Measurements from ENCODE around the gene SEC16A.
"Not testable (repeated sequence)": the region's sequence is repeated elsewhere in the genome, so short reads cannot be mapped to it uniquely, and the experiment has no call there.

Gene SEC16A

DNA sequence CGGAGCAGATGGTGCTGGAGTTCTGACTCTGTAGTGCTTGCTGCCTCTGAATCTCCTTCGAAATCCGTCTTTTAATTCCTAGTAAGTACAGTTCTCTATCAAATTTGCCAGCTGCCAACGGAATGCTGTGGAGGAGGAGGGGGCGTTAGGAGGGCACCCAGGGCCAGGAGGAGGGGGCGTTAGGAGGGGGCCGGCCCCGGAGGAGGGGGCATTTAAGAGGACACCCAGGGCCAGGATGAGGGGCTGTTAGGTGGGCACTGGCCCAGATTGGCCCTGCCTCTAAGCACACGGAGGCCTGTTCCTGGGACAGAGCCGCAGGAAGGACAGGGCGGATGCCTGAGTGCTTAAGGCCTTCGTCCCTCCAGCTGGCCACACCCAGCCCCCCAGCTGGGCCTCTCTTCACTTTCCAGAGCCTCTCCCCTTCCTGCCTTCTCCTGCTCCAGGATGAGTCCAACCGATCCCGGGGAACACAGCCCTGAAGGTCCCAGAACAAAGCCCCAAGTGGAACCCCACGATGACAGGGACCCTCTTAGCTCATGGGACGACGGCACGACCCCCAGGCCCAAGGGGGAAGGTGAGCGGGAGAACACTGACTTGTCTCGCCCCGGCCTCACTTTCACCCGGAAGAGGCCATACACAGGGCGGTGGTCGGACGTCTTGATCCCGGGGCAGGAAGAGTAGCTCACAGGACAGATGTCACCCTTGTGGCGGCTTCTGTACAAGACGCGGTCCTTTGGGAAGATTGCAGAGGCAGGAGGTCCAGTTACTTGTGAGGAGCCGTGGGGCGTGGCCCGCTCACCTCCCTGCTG is 53.0 kb downstream of the SEC16A start:
- in situ Hi-C loops (cut with HindIII; ENCODE audit: low sequenced_read_pairs) = no loop called here

DNA sequence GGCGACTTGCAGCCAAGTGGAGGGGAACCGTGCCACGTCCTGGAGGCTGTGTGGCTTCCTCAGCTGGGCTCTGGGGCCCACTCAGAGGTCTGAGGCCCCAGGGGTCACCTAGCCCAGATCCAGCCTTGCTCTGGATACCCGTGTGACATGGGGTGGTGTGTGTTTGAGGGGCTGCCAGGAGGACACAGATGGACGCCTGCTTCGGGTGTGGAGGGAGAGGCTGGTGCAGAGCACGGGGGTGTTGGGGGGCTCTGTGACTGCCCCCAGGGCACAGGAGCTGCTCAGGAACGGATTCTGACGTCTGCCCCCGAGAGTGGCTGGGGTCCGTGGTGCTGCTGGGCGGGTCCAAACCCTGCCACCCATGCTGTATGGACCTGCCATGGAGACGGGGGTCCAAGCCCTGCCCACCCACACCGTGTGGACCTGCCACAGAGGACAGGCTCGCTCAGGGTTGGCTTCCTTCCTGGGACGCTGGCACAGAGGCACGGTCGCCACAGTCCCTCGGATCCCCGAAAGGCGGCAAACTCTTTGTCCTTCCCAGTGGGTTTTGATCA is 53.7 kb downstream of the SEC16A start:
- in situ Hi-C loops (cut with HindIII; ENCODE audit: low sequenced_read_pairs) = no loop called here

GRCh38 chr9:136426787-136427186 is 56.1 kb downstream of the SEC16A start:
- in situ Hi-C loops (cut with HindIII; ENCODE audit: low sequenced_read_pairs) = no loop called here

DNA sequence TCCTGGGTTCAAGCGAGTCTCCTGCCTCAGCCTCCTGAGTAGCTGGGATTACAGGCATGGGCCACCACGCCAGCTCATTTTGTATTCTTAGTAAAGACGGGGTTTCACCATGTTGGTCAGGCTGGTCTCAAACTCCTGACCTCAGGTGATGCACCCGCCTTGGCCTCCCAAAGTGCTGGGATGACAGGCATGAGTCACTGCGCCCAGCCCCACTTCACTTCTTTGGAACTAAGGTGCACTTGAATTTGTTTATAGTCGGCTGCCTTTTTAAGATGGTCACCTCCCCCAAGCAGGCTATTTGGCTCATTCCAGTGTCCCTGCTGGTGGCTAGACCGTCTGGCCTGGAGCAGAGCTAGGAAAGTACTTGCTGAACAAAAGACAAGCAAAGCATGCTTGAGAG is 57.5 kb downstream of the SEC16A start:
- in situ Hi-C loops (cut with HindIII; ENCODE audit: low sequenced_read_pairs) = not testable (repeated sequence)

DNA sequence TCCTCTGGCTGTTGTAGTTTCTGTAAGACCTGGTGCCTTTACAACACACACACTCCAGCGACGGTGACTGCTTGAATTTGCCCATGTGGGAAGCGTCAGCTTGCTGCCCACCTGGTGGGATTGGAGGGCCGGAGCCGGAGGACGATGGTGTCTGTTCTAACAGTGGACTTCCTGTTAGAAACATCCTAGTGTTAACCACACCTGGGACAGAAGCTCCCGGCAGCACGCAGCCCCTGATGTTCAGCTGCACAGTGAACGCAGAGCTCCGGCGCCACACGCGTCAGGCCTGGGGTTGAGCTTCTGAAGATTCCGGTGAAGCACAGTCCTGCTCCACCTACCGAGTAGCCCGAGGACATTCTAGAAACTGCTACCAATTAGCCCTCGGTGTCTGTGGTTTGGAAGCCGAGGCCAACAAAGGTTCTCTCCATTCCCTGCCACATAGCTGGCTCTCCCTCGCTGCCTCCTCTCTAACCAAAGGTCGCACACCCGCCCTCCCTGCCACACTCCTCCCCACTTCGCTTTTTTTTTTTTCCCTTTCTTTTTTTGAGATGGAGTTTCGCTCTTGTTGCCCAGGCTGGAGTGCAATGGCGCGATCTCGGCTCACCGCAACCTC is 58.0 kb downstream of the SEC16A start:
- in situ Hi-C loops (cut with HindIII; ENCODE audit: low sequenced_read_pairs) = no loop called here

DNA sequence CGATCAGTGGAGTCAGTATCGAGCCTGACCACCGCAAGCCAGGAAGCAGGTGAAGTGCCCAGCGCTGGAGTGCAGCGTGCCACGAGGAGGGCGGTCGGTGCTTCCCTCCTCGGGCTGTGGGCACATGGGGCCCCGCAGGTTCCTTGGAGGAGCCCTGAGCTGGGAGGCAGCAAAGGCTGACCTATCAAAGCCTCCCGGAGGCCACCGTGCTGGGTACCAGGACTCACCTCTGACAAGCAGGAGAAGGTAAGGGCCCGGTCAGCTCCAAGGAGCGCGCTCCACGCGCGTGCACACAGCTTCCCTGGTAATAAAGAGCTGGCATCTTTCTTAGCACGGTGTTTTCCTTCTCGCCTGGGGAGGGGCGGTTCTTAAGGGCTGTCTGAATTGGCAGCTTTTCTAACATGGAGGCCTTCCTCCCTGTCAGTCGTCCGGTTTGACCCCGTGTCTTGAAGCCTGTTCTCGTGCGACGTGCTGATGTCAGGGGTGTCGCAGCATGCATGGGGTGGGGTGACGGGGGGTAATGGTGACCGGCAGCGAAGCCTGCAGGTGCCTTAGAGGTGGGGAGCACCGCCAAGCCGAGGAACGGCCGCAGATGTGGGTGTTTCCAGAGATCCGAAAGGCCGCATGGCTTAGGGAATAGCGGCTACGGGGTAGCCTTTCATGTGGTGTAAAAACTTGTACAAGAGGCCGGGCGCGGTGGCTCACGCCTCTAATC is 59.3 kb downstream of the SEC16A start:
- in situ Hi-C loops (cut with HindIII; ENCODE audit: low sequenced_read_pairs) = no loop called here

DNA sequence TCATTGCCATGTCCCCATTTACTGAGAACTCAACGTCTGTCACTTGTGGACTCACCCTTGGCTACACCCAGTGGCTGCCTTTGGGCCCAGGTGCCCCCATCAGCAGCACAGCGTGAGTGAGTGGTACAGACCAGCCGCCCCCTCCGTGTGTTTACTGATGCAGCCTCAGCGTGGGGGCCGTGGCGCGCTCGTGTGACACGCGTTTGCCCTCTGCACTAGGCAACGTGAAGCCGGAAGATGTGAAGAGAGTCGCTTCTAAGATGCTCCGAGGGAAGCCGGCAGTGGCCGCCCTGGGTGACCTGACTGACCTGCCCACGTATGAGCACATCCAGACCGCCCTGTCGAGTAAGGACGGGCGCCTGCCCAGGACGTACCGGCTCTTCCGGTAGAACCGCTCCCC is 60.0 kb downstream of the SEC16A start:
- in situ Hi-C loops (cut with HindIII; ENCODE audit: low sequenced_read_pairs) = no loop called here

DNA sequence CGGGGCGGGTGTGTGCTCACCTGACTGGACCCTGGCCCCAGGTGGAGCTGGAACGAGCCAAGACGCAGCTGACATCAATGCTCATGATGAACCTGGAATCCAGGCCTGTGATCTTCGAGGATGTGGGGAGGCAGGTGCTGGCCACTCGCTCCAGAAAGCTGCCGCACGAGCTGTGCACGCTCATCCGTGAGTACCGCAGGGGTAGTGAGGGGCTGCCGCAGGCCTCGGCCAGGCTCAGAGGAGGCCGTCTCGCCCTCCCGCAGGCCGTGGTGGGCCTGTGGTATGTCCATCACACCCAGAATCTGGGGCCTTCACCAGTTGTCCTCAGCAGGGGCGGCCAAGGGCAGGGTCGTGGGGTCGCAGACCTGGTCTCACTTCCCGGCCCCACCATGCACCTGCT is 61.0 kb downstream of the SEC16A start:
- in situ Hi-C loops (cut with HindIII; ENCODE audit: low sequenced_read_pairs) = no loop called here

DNA sequence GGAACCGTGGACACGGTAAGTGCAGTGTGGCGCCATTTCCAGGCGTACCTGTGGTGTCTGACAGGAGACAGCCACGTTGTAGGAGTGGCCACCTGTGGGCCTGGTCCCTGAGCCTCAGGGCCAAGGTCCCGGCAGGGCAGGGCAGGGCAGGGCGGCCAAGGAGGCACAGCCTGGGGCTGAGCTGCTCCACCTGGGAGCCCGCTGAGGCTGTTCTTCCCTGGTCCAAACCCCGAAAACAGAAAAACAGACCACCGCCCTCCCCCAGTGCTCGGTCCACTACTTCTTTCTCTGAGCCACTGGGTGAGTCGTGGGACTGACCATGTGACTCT is 63.8 kb downstream of the SEC16A start:
- in situ Hi-C loops (cut with HindIII; ENCODE audit: low sequenced_read_pairs) = no loop called here

- in situ Hi-C loops (cut with HindIII; ENCODE audit: low sequenced_read_pairs) = no loop called here
These were observed 64.4 kb downstream of the SEC16A start for GRCh38 chr9:136418182-136419091.

- in situ Hi-C loops (cut with HindIII; ENCODE audit: low sequenced_read_pairs) = no loop called here
These were observed 65.9 kb downstream of the SEC16A start for GRCh38 chr9:136416914-136417313.

DNA sequence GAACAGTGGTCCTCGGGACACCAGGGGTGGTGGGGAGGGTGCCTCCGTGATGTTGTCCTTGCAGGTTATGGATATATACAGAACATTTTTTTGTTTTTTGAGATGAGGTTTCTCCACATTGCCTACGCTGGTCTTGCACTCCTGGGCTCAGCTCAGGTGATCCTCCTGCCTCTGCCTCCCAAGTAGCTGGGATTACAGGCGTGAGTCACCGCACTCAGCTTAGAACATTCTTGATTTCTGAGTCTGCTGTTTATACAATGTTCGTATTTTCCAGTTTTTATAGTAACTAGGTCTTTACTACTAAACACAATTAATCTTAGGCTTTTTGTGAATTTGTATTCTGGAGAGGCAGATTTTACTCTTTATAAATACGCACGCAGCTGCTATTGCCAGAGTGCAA is 66.4 kb downstream of the SEC16A start:
- in situ Hi-C loops (cut with HindIII; ENCODE audit: low sequenced_read_pairs) = no loop called here

- in situ Hi-C loops (cut with HindIII; ENCODE audit: low sequenced_read_pairs) = no loop called here
These were observed 69.9 kb downstream of the SEC16A start for GRCh38 chr9:136412962-136413361.

- in situ Hi-C loops (cut with HindIII; ENCODE audit: low sequenced_read_pairs) = no loop called here
These were observed 71.5 kb downstream of the SEC16A start for GRCh38 chr9:136411378-136411777.

GRCh38 chr9:136410500-136411287 is 72.1 kb downstream of the SEC16A start, which contains the start of the genes ENTR1 and PMPCA:
ENTR1 (minus strand) TSS chr9:136410614; CDS start chr9:136410397, 217 bp downstream.
PMPCA (plus strand) TSS chr9:136410658; CDS start chr9:136410669, 11 bp downstream.
- in situ Hi-C loops (cut with HindIII; ENCODE audit: low sequenced_read_pairs) = no loop called here

DNA sequence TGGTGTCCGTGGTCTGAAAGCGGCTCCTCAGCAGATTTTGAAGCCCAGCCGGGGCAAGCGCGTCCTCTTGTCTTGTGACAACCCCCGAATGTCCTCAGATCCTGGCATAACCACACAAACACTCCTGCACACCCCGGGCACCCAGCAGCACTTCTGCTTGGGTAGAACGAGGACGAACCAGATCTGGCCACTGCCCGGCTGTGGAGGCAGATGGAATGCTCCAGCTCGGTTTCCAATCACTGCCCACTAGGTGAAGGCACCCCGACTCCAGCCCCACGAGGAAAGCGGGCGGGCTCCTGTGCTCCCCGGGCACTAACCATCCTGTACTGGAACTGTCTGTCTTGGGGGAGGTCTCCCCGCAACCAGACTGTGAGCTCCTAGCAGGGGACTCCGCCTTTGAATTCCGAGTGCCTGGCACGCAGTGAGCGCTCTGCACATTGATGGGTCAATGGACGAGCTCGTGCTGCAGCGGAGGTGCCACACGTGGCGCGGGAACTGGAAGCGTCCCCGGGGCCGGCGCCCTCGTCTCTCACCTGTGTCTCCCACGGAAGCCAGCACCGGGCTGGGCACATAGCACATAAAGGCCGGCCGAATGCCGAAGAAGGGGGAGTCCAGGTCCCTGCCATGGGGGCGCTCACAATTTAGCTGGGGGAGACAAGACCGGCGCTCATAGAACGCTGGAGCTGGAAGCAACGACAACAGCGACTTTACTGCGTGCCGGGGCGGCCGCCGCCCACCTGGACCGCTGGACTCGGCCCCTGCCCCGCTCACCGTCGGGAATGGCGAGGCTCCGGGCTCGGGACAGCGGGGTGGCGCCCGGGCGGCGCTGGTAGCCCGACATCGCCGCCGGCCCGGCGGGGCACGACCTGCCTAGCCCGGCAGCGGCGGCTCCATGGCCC is 73.0 kb downstream of the SEC16A start:
- in situ Hi-C loops (cut with HindIII; ENCODE audit: low sequenced_read_pairs) = no loop called here

GRCh38 chr9:136407911-136408310 is 74.9 kb downstream of the SEC16A start:
- in situ Hi-C loops (cut with HindIII; ENCODE audit: low sequenced_read_pairs) = no loop called here

GRCh38 chr9:136407061-136407460 is 75.8 kb downstream of the SEC16A start:
- in situ Hi-C loops (cut with HindIII; ENCODE audit: low sequenced_read_pairs) = not testable (repeated sequence)

DNA sequence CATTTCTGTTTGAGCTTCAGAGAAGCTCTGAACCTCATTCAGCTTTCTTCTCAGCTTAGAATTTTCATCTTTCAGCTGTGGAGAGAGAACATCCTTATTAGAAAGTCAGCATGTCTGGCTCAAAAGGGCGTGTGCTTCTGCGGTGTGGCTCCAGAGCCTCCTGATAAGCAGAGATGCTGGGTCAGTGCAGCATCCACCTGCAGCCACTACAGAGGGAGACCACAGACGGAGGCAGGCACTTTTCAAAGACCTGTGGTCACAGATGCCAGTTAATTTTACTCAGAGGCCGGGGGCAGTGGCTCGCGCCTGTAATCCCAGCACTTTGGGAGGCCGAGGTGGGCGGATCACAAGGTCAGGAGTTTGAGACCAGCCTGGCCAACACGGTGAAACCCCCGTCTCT is 76.9 kb downstream of the SEC16A start:
- in situ Hi-C loops (cut with HindIII; ENCODE audit: low sequenced_read_pairs) = not testable (repeated sequence)

Data from endothelial cell of hepatic sinusoid (primary cell).